HG02938 (cell line): ENCODE data around the gene SLC38A1.
"Not testable (repeated sequence)": the region's sequence is repeated elsewhere in the genome, so short reads cannot be mapped to it uniquely, and the experiment has no call there.

ENCODE experiments used
- ATAC-seq: cut with Tn5 transposase; IDR thresholded peaks from one replicate; pipeline ENCODE4 v1.9.1; 2021; ENCODE audit warnings: mild to moderate bottlenecking, moderate library complexity; ENCODE audit not compliant: unreplicated experiment

Gene SLC38A1

GRCh38 chr12:46177025-46177424, 91.8 kb downstream of the SLC38A1 start:
- ATAC-seq = no peak

GRCh38 chr12:46174919-46175318, 93.9 kb downstream of the SLC38A1 start:
- ATAC-seq = no peak

DNA sequence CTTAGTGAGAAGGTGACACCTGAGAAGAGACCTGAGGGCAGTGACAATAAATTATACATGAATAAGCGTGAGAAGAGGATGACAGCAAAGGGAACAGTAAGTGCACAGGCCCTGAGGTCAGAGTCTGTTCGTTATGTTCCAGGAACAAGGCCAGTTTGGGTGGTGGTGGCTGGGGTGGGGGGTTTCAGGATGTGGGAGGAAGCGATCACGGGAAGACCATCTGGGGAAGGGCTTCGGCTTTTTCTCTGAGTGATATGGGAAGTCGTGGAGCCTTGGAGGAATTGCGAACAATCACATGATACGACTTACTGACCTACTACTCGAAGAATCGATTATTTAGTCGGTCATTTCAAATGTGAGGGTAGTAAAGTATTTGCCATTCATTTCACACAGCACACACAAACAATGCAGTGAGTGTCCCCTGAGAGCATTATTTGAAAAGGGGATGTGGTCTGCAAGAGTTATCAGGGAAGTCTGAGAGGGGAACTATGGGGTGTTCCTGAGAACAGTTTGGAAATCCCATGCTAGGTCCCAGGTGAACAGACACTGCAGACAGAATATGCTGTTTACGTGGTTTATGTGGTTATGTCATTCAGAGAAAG, 94.7 kb downstream of the SLC38A1 start:
- ATAC-seq = no peak

DNA sequence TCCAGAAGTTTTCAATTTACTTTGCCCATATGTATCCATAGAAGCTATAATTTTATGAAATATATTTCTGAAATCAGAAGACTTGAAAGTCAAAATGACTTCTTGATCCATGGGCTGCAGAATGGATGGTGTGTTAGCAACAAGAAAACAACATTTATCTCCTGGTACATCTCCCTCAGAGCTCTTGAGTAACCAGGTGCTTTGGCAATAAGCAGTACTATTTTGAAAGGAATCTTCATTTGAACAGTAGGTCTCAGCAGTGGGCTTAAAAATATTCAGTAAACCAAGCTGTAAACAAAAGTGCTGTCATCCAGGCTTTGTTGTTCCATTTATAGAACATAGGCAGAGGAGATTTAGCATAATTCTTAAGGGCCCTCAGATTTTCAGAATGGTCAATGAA, 100.4 kb downstream of the SLC38A1 start:
- no peak for ATAC-seq

DNA sequence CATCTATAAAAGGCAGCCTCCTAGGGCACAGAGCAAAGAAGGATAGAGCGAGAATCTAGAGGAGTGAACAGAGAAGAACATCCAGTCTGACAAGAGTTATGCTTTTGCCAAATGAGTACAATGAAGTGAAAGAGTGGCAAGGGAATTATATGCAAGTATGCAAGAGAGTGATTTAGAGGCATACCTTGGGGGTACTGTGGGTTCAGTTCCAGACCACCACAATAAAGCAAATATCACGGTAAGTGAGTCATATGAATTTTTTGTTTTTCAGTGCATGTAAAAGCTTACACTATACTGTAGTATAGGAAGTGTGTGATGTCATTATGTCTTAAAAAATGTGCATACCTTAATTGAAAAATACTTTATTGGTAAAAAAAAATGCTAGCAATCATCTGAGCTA, 101.4 kb downstream of the SLC38A1 start:
- ATAC-seq = no peak

DNA sequence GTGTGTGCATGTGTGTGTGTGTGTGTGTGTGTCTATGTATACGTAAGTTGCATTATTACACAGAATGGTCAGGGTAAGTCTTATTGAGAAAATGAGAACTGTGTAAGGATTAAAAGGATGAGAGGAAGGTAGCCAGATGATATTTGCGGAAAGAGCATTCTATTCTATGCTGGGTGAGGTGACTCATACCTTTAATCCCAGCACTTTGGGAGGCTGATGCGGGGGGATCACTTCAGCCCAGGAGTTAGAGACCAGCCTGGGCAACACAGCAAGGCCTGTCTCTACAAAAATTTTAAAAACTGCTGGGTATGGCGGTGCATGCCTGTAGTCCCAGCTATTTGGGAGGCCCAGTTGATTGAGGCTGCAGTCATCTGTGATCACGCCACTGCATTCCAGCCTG, 103.7 kb downstream of the SLC38A1 start:
- no peak for ATAC-seq

DNA sequence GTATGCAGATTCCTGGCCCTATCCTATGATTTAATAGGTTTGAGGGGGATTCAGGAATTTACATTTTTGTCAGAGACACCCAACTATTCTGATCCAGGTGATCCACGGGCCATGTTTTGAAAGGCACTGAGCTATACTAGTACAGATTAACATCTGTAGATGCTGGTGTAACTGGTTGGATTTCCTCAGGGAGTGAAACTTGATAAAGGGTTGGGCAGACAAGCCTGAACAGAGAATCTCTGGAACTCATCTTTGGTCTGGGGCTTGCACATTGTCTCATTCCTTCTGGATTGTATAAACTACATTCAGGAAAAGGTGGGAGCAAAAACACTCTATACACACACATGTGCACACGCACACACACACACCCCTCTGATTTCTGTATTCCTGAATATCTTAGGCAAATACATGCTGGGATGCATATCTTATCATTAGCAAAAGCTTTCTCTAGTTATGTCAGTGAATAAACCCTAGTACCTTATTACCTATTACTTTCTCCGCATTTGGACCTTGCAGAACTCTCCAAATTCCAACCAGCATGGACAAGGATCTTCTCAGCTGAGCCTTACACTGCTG, 104.6 kb downstream of the SLC38A1 start:
- no peak for ATAC-seq

GRCh38 chr12:46162549-46163076, 106.2 kb downstream of the SLC38A1 start:
- not testable (repeated sequence) for ATAC-seq

DNA sequence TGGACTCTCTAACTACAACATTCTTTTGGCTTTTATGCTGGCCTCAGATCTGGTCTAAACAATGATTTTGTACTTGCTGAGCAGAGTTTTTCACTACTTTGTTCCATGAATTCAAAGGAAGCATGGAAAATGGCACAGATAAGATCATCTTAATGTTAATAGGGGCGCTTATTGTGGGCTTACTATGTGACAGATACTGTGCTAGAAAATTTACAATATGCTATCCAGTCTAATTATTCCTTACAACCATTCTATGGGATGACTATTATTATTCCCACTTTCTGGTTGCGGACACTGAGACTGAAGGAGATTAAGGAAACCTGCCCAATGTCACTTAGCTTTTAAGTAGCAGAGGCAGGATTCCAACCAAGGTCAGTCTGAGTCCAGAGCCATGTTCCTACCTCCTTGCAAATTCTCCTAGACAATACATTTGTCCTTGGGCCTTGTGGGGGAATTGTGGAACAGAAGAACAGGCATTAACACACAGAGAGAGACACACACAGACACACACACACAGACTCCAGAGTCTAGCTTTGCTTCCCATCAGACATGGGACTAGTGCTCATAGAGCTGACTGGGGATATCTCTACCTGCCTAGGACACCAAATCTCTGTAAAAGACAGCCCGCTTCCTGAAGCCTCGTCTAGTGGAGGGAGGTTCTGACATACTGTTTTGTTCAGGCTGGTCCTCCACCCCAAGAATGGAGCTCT, 107.7 kb downstream of the SLC38A1 start:
- ATAC-seq = no peak

DNA sequence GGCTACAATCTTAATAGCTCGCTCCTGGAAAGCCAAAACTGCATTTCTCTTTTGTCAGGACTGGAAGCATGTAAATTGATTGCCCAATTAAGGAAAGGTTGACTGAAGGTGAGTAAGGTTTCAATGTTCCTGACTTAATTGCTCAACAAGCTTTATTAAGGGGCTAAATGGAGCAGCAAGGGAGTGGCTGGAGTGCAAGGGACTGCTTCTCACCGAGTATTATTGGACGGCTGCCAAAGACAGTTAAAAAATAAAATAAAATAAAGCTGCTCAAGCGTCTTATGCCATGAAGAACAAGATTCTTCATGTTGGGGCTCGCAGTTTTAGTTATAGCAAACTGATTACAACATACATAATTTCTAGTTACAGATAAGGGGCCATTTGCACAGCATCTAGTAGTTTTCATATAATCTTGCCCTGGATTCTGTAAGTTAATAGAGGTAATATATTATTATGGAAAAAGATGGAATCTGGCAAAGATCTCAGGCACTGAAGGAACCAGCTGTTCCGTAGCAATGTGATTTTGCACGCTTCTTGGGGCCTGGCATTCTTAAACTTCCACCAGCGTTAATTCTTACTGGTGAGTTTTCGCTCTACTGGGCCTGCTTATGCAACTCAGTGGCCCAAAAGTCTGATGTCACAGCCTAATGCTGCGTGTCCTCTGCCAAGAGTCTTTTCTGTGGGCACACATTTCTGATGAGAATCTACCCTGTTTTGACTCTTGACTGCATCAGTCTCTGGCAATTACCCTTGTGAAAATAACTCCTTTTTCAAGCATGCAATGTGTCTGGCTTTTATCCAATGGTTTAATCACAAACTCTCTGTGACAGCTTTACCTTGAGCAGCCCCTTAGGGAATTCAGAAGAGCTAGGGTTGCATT, 108.5 kb downstream of the SLC38A1 start:
- no peak for ATAC-seq

GRCh38 chr12:46159309-46159901, 109.4 kb downstream of the SLC38A1 start:
- ATAC-seq = no peak

DNA sequence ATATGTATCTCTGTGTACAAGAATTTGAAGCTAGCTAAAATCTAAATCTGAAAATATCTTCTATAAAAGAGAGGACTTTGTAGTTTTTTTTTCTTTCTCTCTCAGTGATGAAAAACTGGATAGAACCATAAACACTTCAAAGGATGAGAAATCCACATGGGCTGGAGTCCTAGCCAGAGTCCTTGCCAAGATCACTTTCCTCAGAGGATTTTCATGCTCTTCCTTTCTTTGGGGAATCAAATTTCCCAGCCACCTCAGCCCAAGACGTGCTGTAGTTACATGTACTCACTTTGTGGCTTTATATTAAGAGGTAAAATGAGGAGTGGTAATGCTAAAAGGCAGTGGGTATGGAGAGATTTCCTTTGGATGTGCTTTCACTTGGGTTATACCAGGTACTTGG, 110.3 kb downstream of the SLC38A1 start:
- ATAC-seq = no peak

GRCh38 chr12:46154221-46154985, 114.4 kb downstream of the SLC38A1 start:
- ATAC-seq = no peak

DNA sequence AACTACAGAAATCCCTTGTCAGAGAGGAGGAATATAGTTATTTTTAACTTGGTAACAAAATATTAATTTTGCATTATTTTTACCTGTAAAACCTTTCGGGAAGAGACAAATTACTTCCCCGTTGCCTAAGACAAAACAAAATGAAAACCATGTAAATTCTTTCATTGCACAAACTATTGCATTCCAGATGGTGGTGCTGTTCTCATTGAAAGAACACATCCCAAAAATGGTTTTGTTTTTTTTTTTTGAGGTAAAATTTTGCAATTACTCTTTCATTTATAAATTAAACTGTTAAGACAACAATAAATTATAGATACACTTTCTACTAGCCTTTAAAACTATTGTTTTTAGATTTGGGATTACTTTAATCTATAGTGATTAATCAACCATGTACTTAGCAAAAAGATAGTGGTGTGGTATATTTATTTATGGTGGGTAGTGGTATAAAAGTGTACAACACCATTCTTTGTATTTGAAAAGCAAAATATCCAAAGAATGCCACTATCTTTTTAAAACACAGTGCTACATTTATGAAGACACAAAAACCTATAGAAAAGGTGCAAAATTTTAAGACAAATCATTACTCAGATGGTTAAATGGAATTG, 115.5 kb downstream of the SLC38A1 start:
- ATAC-seq = no peak

DNA sequence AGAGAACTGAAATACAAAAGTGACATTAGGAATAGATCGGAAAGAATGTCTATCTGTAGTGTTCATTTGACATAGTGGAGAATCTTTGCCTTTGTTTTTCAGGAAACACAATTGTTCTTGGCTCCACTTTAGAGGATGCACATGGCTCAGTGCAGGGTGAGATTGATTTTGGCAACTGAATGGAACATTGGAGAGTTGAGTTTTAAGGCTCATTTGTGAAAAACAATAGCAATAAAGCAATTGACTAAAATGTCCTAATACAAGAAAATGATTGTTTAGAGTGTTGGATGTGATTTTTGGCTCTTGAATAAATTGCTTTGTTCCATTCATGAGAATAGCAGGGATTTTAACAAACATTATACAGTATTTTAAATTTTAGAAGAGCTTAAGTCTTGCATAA, 116.4 kb downstream of the SLC38A1 start:
- no peak for ATAC-seq

DNA sequence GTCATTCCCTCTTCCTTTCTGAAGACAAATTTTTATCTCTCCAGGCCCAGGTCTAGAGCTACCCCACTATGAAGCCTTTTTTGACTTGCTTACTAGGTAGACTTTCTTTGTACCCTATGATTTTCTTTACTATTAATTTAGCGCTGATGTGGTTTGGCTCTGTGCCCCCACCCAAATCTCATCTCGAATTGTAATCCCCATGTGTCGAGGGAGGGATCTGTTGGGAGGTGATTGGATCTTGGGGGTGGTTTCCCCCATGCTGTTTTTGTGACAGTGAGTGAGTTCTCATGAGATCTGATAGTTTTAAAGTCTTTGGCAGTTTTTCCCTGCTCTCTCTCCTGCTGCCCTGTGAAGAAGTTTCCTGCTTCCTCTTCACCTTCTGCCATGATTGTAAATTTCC, 118.1 kb downstream of the SLC38A1 start:
- ATAC-seq = no peak

GRCh38 chr12:46149905-46150304, 118.9 kb downstream of the SLC38A1 start:
- no peak for ATAC-seq

DNA sequence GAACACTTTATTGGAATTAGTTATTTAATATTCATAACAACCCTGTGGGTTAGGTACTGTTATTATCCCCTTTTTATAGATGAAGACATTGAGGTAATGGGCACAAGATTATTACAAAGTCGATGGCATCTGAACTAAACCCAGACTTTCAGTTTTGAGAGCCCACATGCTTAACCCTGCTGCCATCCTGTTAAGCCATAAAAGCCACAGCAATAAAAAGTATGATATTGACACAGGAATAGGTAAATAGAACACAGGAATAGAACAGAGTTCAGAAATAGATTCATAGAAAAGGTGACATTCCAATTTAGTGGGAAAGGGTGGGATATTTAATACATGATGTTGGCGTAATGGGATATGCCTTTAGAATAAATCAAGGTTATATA, 119.8 kb downstream of the SLC38A1 start:
- no peak for ATAC-seq

DNA sequence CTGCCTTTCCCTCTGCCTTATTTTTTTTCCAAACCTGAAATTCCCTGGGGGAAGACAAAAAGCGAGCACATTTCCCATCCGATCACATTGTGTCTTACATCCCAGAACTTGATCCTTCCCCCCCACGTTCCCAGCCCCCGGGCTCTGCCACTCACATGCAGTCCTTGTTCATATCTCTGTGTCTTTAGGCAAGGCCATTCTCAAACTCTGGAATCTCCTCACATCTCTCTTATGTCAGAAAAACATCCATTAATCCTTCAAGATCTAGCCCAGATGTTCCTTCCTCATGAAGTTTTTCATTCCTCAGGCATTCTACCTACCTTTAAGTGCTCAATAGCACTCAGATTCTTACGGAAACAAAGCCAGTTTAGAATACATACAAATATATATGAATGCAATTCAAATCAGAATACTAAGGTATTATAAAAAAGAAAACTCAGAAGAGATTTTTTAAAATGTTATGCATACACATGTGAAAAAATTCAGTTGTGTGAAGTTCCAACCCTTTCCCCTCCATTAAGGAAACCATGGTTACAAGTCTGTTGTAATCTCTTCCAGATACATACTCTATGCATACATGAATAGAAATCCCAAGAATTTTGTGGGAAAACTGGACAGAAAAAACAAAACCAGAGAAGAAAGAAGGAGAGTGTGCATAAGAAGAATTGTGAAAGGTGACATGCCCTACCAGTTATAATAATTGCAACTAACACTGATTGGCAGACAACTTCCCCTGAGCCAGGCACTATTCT, 120.3 kb downstream of the SLC38A1 start:
- ATAC-seq = no peak
